Renal pelvis (tissue), 3 donors: Measurements from ENCODE around the gene PCF11. TPM values are rescaled to one million over a fixed set of nuclear protein-coding genes. Genes with fewer than 3 reads are reported as not detected.

Experiments used
- polyA plus RNA-seq, 3 donors: library from polyadenylated mRNA; unstranded; fragments of 120-200 nt; gene quantifications; one replicate each; pipeline ENCODE4 v1.2.1, GENCODE V29; 2013; ENCODE audit not compliant: insufficient read length in 3 of 3

The PCF11 gene
- polyA plus RNA-seq, 3 donors, result 69.1 to 83.3 (median 82.2) TPM

Other genes with a start within 250 kb of the PCF11 start
- 1 to 10 TPM; 7.5 to 8.7 (median 7.5) TPM for gene RAB30, start 85.2 kb upstream of the PCF11 start, polyA plus RNA-seq
- 10 to 100 TPM; 15.0 to 21.9 (median 19.9) TPM for gene ANKRD42, start 36.6 kb downstream of the PCF11 start, polyA plus RNA-seq
- gene CCDC90B, start 129.2 kb downstream of the PCF11 start, polyA plus RNA-seq, result 10 to 100 TPM; 69.4 to 83.1 (median 77.8) TPM